Esophagus muscularis mucosa (tissue), 4 donors: ENCODE measurements around the gene SORL1-AS1.

Experiments
- DNase-seq: peaks from one replicate; pipeline ENCODE4 v3.0.0-alpha.2; 2017; ENCODE audit errors: extremely low spot score
- H3K27ac ChIP-seq, 4 donors: fragments of 200-600 bp; sonication (generic); replicated peaks in 1 of 4; 1 replicate in 3 of 4; 2 replicates in 1 of 4; pipeline ENCODE4 v1.5.1; 2016 to 2019; ENCODE audit warnings: mild to moderate bottlenecking in 1 of 4
- H3K27me3 ChIP-seq, 4 donors: fragments of 200-600 bp; sonication (generic); one replicate each; pipeline versions ENCODE4 v1.5.1 to v1.6.0; 2016 to 2019
- H3K36me3 ChIP-seq, 4 donors: fragments of 200-600 bp; sonication (generic); one replicate each; pipeline ENCODE4 v1.5.1; 2016 to 2019
- H3K4me1 ChIP-seq, 4 donors: fragments of 200-600 bp; sonication (generic); one replicate each; pipeline ENCODE4 v1.5.1; 2016 to 2019
- H3K4me3 ChIP-seq, 4 donors: fragments of 200-600 bp; sonication (generic); 1 replicate in 2 of 4; 2 replicates in 2 of 4; pipeline ENCODE4 v1.5.1; 2016 to 2019; ENCODE audit warnings: mild to moderate bottlenecking in 4 of 4, moderate library complexity in 1 of 4
- H3K9me3 ChIP-seq, 4 donors: fragments of 200-600 bp; sonication (generic); 1 replicate in 3 of 4; 2 replicates in 1 of 4; pipeline ENCODE4 v1.5.1; 2016 to 2019
- CTCF ChIP-seq, 3 experiments: fragments of 200-600 bp in 2 of 3; fragments of 450-650 bp in 1 of 3; sonication (generic) in 2 of 3; IDR thresholded peaks; one replicate each; pipeline ENCODE4 v1.5.1; 2017 to 2019; ENCODE audit warnings: antibody characterized with exemption in 3 of 3, mild to moderate bottlenecking in 2 of 3, moderate library complexity in 1 of 3
- EP300 ChIP-seq: sonication (generic); formaldehyde crosslinking; IDR thresholded peaks from one replicate; pipeline ENCODE4 v1.6.1; 2017; ENCODE audit warnings: antibody characterized with exemption
- POLR2A ChIP-seq: fragments of 450-650 bp; IDR thresholded peaks from one replicate; pipeline ENCODE4 v1.6.1; 2017; ENCODE audit warnings: antibody characterized with exemption, moderate library complexity, mild to moderate bottlenecking, low read depth
- POLR2AphosphoS5 ChIP-seq, 2 donors: sonication (generic); formaldehyde crosslinking; IDR thresholded peaks; one replicate each; pipeline ENCODE4 v1.6.1; 2017; ENCODE audit warnings: antibody characterized with exemption in 2 of 2
- WGBS: methylation state at CpG from one replicate; pipeline ENCODE4 v1.1.5; 2018; 5-methylcytosine and 5-hydroxymethylcytosine counted together
- intact Hi-C: fragments of 100-400 bp; cut with DNase I; formaldehyde crosslinking; loops from one replicate; pipeline ENCODE4 v1.15.1; 2023

The SORL1-AS1 gene

GRCh38 chr11:121494355-121495099, 41.8 kb upstream of the SORL1-AS1 start:
- no peak for DNase-seq
- WGBS: 76% methylated on average over 7 of the region's 7 CpGs
- Histone ChIP-seq H3K36me3 (peaks cover 0 to 12% (median 0%) of the 10 kb centered on the region in 4 donors), H3K4me3 (no peak overlapping the region), H3K4me1 (no peaks in the 10 kb centered on the region), H3K9me3 (no peaks in the 10 kb centered on the region), H3K27me3 (no peaks in the 10 kb centered on the region), H3K27ac (no peak overlapping the region)
- intact Hi-C loops: no loop called here
- TF ChIP-seq POLR2AphosphoS5 (IDR thresholded peaks at IDR 0.05) (no peak), POLR2A (no peak), CTCF (IDR thresholded peaks at IDR 0.05) (no peak), EP300 (no peak)

- peaks cover 0 to 10% (median 4%) of the 10 kb centered on the region in 4 donors for H3K4me1 ChIP-seq
- 90% methylated on average over 2 of the region's 2 CpGs for WGBS
- H3K9me3 ChIP-seq: no peaks in the 10 kb centered on the region
- H3K27ac ChIP-seq: no peak overlapping the region
- H3K36me3 ChIP-seq: no peaks in the 10 kb centered on the region
- no peaks in the 10 kb centered on the region for H3K27me3 ChIP-seq
- DNase-seq: peak; percentile 70
- no peak overlapping the region for H3K4me3 ChIP-seq
- intact Hi-C loops: no loop called here
- TF ChIP-seq CTCF (IDR thresholded peaks at IDR 0.05): no peak
- TF ChIP-seq POLR2A: no peak
- TF ChIP-seq EP300: no peak
- no peak for TF ChIP-seq POLR2AphosphoS5 (IDR thresholded peaks at IDR 0.05)
Observed at GRCh38 chr11:121489823-121490222, 37.1 kb upstream of the SORL1-AS1 start.

GRCh38 chr11:121488641-121489040, 35.9 kb upstream of the SORL1-AS1 start:
- WGBS: 86% methylated on average over 6 of the region's 6 CpGs
- H3K36me3 ChIP-seq: no peaks in the 10 kb centered on the region
- no peak overlapping the region for H3K27ac ChIP-seq
- no peaks in the 10 kb centered on the region for H3K27me3 ChIP-seq
- no peak for TF ChIP-seq EP300
- no peak for TF ChIP-seq POLR2A
- no peak for TF ChIP-seq CTCF (IDR thresholded peaks at IDR 0.05)
- TF ChIP-seq POLR2AphosphoS5 (IDR thresholded peaks at IDR 0.05): no peak
- H3K4me3 ChIP-seq: no peak overlapping the region
- peaks cover 0 to 10% (median 4%) of the 10 kb centered on the region in 4 donors for H3K4me1 ChIP-seq
- H3K9me3 ChIP-seq: no peaks in the 10 kb centered on the region
- DNase-seq: no peak
- intact Hi-C loops: no loop called here

GRCh38 chr11:121488170-121488569, 35.4 kb upstream of the SORL1-AS1 start:
- H3K4me3 ChIP-seq: no peak overlapping the region
- H3K27me3 ChIP-seq: no peaks in the 10 kb centered on the region
- H3K9me3 ChIP-seq: no peaks in the 10 kb centered on the region
- TF ChIP-seq POLR2A: no peak
- TF ChIP-seq EP300: no peak
- no peak for TF ChIP-seq CTCF (IDR thresholded peaks at IDR 0.05)
- TF ChIP-seq POLR2AphosphoS5 (IDR thresholded peaks at IDR 0.05): no peak
- no peaks in the 10 kb centered on the region for H3K36me3 ChIP-seq
- intact Hi-C loops: no loop called here
- H3K4me1 ChIP-seq: peaks cover 0 to 10% (median 4%) of the 10 kb centered on the region in 4 donors
- DNase-seq: no peak
- WGBS: 70% methylated on average over 2 of the region's 2 CpGs
- peak overlapping the region in 2 of 4 donors; percentile 5 for H3K27ac ChIP-seq
